ENCODE data around the gene RNU6-1.

RNU6-1 gene

DNA sequence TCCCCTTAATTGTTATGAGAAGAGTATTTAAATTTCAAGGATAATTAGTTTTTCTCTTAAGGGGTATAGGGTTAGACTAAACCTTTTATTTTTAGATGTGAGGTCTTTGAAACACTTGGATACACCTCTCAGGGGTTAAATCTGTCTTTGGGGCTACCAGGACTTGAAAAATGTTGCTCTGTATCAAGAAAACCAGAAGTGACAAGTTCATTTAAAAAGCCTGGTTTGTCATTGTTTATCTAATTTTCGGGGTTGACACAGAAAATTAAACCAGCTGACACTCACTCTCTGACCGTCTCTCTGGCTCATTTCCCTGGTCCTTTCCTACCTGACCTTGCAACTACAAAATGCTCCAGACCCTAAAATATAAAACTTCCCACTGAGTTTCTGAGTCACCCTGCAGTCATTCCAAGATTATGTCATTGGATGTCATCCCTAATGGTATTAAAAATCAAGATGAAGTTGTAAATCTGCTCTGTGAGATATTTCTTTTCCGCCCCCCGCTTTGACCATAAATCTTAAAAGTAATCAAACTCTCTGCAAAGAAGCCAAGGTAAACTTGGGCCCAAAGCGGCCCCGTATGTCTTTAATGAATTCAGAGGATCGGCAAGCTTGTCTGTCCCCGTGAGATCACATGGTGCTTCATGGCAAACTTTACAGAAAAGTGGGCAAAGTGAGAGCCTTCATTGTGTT is 47.4 kb downstream of the RNU6-1 start:
- Histone ChIP-seq H3K27me3 (ENCODE audit: control insufficient read depth, insufficient read depth, low read length) (no peaks in the 10 kb centered on the region), H3K27ac (ENCODE audit: low read depth, low read length) (no peak overlapping the region), H3K4me1 (ENCODE audit: control insufficient read depth, insufficient read depth, low read length) (peaks cover 42% of the 10 kb centered on the region), H3K4me3 (ENCODE audit: low read depth, low read length) (no peak overlapping the region), H3K9ac (ENCODE audit: low read depth, low read length) (no peak overlapping the region), H3K36me3 (ENCODE audit: control insufficient read depth, insufficient read depth, low read length) (no peaks in the 10 kb centered on the region), H3K9me3 (ENCODE audit: control insufficient read depth, insufficient read depth, low read length) (no peaks in the 10 kb centered on the region)

DNA sequence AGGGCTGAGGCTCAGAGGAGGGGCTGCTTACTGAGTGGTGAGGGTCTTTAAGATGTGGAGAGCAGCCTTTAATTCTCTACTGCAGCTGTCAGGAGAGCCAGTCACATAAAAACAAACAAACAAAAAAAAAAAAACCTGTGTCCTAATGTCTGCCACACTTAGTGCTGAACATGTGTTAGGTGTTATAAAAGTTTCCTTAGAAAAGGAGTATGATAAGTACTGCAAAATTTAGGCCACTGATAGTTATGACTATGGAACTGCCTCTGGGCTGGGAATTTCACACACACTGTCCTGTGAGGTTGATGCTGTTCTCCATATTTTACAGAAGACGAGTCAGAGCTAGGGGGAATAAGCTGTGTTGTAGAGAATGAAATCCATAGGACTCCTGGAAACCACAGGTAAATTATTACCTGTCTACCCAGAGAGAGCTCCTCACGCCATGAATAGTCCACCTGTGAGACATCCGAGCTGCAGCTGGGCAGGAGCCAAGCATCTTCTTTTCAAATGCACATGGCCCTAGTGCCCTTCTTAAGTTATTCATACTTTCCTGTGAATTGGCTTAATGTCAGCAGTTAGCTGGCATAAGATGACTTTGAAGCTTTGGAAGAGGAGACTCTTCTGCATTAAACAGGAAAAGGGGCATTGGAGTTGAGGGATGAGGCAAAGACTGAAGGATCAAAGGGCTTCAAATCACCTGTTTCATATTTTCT is 49.1 kb downstream of the RNU6-1 start:
- peak overlapping the region; percentile 16; the same call in 1 of the 2 replicates for H3K4me3 ChIP-seq (ENCODE audit: low read depth, low read length)
- no peaks in the 10 kb centered on the region for H3K27me3 ChIP-seq (ENCODE audit: control insufficient read depth, insufficient read depth, low read length)
- H3K9ac ChIP-seq (ENCODE audit: low read depth, low read length): no peak overlapping the region
- H3K36me3 ChIP-seq (ENCODE audit: control insufficient read depth, insufficient read depth, low read length): no peaks in the 10 kb centered on the region
- peak overlapping the region; percentile 16 for H3K27ac ChIP-seq (ENCODE audit: low read depth, low read length)
- H3K4me1 ChIP-seq (ENCODE audit: control insufficient read depth, insufficient read depth, low read length): peaks cover 52% of the 10 kb centered on the region
- no peaks in the 10 kb centered on the region for H3K9me3 ChIP-seq (ENCODE audit: control insufficient read depth, insufficient read depth, low read length)
